Nephron (organoid): ENCODE data around the gene ZSWIM5.
"Not testable (repeated sequence)": the region's sequence is repeated elsewhere in the genome, so short reads cannot be mapped to it uniquely, and the experiment has no call there.

ENCODE experiments used
- H3K27ac Mint-ChIP-seq, 3 experiments: 2 replicates each; pipeline ENCODE4 v1.8.0; 2020; ENCODE audit warnings: mixed read lengths in 3 of 3, mild to moderate bottlenecking in 2 of 3, moderate library complexity in 1 of 3
- H3K27me3 Mint-ChIP-seq: 2 replicates; pipeline ENCODE4 v1.8.0; 2021; ENCODE audit warnings: low read depth, mild to moderate bottlenecking, moderate library complexity, mixed read lengths
- H3K36me3 Mint-ChIP-seq: 2 replicates; pipeline ENCODE4 v1.8.0; 2020; ENCODE audit warnings: low read depth, mixed read lengths
- H3K4me1 Mint-ChIP-seq: 2 replicates; pipeline ENCODE4 v1.8.0; 2020; ENCODE audit warnings: mixed read lengths
- H3K4me3 Mint-ChIP-seq, 3 experiments: 2 replicates each; pipeline ENCODE4 v1.8.0; 2020; ENCODE audit warnings: mild to moderate bottlenecking in 3 of 3, mixed read lengths in 3 of 3, moderate library complexity in 2 of 3
- H3K9me3 Mint-ChIP-seq: 2 replicates; pipeline ENCODE4 v1.8.0; 2020; ENCODE audit warnings: mixed read lengths
- CTCF ChIP-seq, 3 experiments: fragments of 200-600 bp; sonication (generic); IDR thresholded peaks; one replicate each; pipeline ENCODE4 v1.5.0; 2021; ENCODE audit warnings: antibody characterized with exemption in 3 of 3; ENCODE audit not compliant: unreplicated experiment in 3 of 3

The ZSWIM5 gene

GRCh38 chr1:45196863-45197262 lies 9.5 kb downstream of the ZSWIM5 start:
- Mint-ChIP-seq H3K27ac (no peak overlapping the region), H3K9me3 (peaks cover 4% of the 10 kb centered on the region), H3K27me3 (no peaks in the 10 kb centered on the region), H3K4me1 (no peaks in the 10 kb centered on the region), H3K36me3 (no peaks in the 10 kb centered on the region), H3K4me3 (no peak overlapping the region)
- TF ChIP-seq CTCF (IDR thresholded peaks at IDR 0.05; ENCODE audit: unreplicated experiment in 3 of 3) = no peak

GRCh38 chr1:45191418-45191783 lies 15.0 kb downstream of the ZSWIM5 start:
- H3K4me3 Mint-ChIP-seq = no peak overlapping the region
- no peaks in the 10 kb centered on the region for H3K4me1 Mint-ChIP-seq
- no peaks in the 10 kb centered on the region for H3K36me3 Mint-ChIP-seq
- no peak for TF ChIP-seq CTCF (IDR thresholded peaks at IDR 0.05; ENCODE audit: unreplicated experiment in 3 of 3)
- peaks cover 4% of the 10 kb centered on the region for H3K27me3 Mint-ChIP-seq
- H3K27ac Mint-ChIP-seq = no peak overlapping the region
- H3K9me3 Mint-ChIP-seq = peaks cover 8% of the 10 kb centered on the region

- Mint-ChIP-seq H3K36me3 (no peaks in the 10 kb centered on the region), H3K9me3 (peaks cover 8% of the 10 kb centered on the region), H3K27me3 (peaks cover 4% of the 10 kb centered on the region), H3K4me1 (no peaks in the 10 kb centered on the region), H3K27ac (no peak overlapping the region), H3K4me3 (no peak overlapping the region)
- no peak for TF ChIP-seq CTCF (IDR thresholded peaks at IDR 0.05; ENCODE audit: unreplicated experiment in 3 of 3)
Measured at GRCh38 chr1:45187725-45188124, 18.7 kb downstream of the ZSWIM5 start.

- not testable (repeated sequence) for H3K4me1 Mint-ChIP-seq, H3K36me3 Mint-ChIP-seq, H3K27me3 Mint-ChIP-seq, H3K4me3 Mint-ChIP-seq, H3K27ac Mint-ChIP-seq
- H3K9me3 Mint-ChIP-seq = peaks cover 22% of the 10 kb centered on the region
Measured at GRCh38 chr1:45179918-45180519, 26.4 kb downstream of the ZSWIM5 start.

- H3K36me3 Mint-ChIP-seq = peaks cover 9% of the 10 kb centered on the region
- TF ChIP-seq CTCF (IDR thresholded peaks at IDR 0.05; ENCODE audit: unreplicated experiment in 3 of 3) = no peak
- no peaks in the 10 kb centered on the region for H3K4me1 Mint-ChIP-seq
- H3K9me3 Mint-ChIP-seq = peaks cover 22% of the 10 kb centered on the region
- no peaks in the 10 kb centered on the region for H3K27me3 Mint-ChIP-seq
- H3K4me3 Mint-ChIP-seq = no peak overlapping the region
- no peak overlapping the region for H3K27ac Mint-ChIP-seq
Measured at GRCh38 chr1:45177452-45177851, 29.0 kb downstream of the ZSWIM5 start.

GRCh38 chr1:45172764-45173163 lies 33.6 kb downstream of the ZSWIM5 start:
- no peak for TF ChIP-seq CTCF (IDR thresholded peaks at IDR 0.05; ENCODE audit: unreplicated experiment in 3 of 3)

More at GRCh38 chr1:45172764-45173163, 33.6 kb downstream of the ZSWIM5 start:
- Mint-ChIP-seq H3K27me3 (no peaks in the 10 kb centered on the region), H3K27ac (no peak overlapping the region), H3K36me3 (no peaks in the 10 kb centered on the region), H3K9me3 (peaks cover 7% of the 10 kb centered on the region), H3K4me3 (no peak overlapping the region), H3K4me1 (no peaks in the 10 kb centered on the region)
